ENCODE results near the gene RPTOR.

GRCh38 chr17:80621997-80622357, 77.3 kb downstream of the RPTOR start:
- TF ChIP-seq CTCF (IDR thresholded peaks at IDR 0.05) (no peak), POLR2A (IDR thresholded peaks at IDR 0.05) (no peak)
